Lung microvascular endothelial cell (primary cell): ENCODE measurements around the gene MAPKAPK2. TPM values are rescaled to one million over a fixed set of nuclear protein-coding genes. Genes with fewer than 3 reads are reported as not detected.

Source experiments
- DNase-seq, 2 donors: peaks; one replicate each; pipeline versions ENCODE4 v3.0.0 to v3.0.0-alpha.2; 2010; ENCODE audit warnings: low read depth in 2 of 2
- total RNA-seq: library from RNA; depleted of rRNA; stranded (reverse); fragments of >200 nt; gene quantifications from 2 replicates; pipeline ENCODE4 v1.2.1, GENCODE V29; 2014

The MAPKAPK2 gene
- total RNA-seq, 1 donor from 2014 or later = 30.2 TPM

GRCh38 chr1:206660136-206660535 is 24.6 kb upstream of the MAPKAPK2 start:
- no peak for DNase-seq

- no peak for DNase-seq
These were observed 23.4 kb upstream of the MAPKAPK2 start for GRCh38 chr1:206661161-206661820.

- DNase-seq = peak in 1 of 2 donors; percentile 13
These were observed 22.2 kb upstream of the MAPKAPK2 start for GRCh38 chr1:206662396-206663092.

GRCh38 chr1:206663362-206663761 is 21.3 kb upstream of the MAPKAPK2 start:
- DNase-seq = no peak

- peak; percentile 68 to 76 for DNase-seq
These were observed 20.7 kb upstream of the MAPKAPK2 start for GRCh38 chr1:206663832-206664652.

GRCh38 chr1:206664740-206665139 is 20.0 kb upstream of the MAPKAPK2 start:
- no peak for DNase-seq

- no peak for DNase-seq
These were observed 18.6 kb upstream of the MAPKAPK2 start for GRCh38 chr1:206666031-206666561.

- no peak for DNase-seq
These were observed 17.6 kb upstream of the MAPKAPK2 start for GRCh38 chr1:206666954-206667665.

- no peak for DNase-seq
These were observed 16.4 kb upstream of the MAPKAPK2 start for GRCh38 chr1:206668351-206668750.

GRCh38 chr1:206668874-206669410 is 15.8 kb upstream of the MAPKAPK2 start:
- no peak for DNase-seq

GRCh38 chr1:206672011-206672688 is 12.6 kb upstream of the MAPKAPK2 start:
- DNase-seq = no peak

GRCh38 chr1:206672844-206673758 is 11.6 kb upstream of the MAPKAPK2 start:
- peak; percentile 42 to 58 for DNase-seq

GRCh38 chr1:206674236-206674635 is 10.5 kb upstream of the MAPKAPK2 start:
- no peak for DNase-seq

GRCh38 chr1:206674745-206675175 is 9.9 kb upstream of the MAPKAPK2 start:
- DNase-seq = peak in 1 of 2 donors; percentile 63

- DNase-seq = no peak
These were observed 8.2 kb upstream of the MAPKAPK2 start for GRCh38 chr1:206676499-206676898.

- no peak for DNase-seq
These were observed 6.2 kb upstream of the MAPKAPK2 start for GRCh38 chr1:206678490-206678889.

- no peak for DNase-seq
These were observed 4.9 kb upstream of the MAPKAPK2 start for GRCh38 chr1:206679738-206680211.

- no peak for DNase-seq
These were observed 4.4 kb upstream of the MAPKAPK2 start for GRCh38 chr1:206680279-206680678.

- DNase-seq = no peak
These were observed 3.3 kb upstream of the MAPKAPK2 start for GRCh38 chr1:206681359-206681758.
